ENCODE data around the gene CTNND1. TPM values are rescaled to one million over a fixed set of nuclear protein-coding genes. Genes with fewer than 3 reads are reported as not detected.

CTNND1 gene
- 78.7 and 79.7 TPM in 2 replicates for total RNA-seq

GRCh38 chr11:57761301-57762234, at the start of gene CTNND1:
CTNND1 (plus strand) TSS chr11:57761802; CDS start chr11:57791479, 29,677 bp downstream.

GRCh38 chr11:57712256-57713150, 49.1 kb upstream of the CTNND1 start, which contains the start of gene TMX2:
TMX2 (plus strand) TSS chr11:57712593; CDS start chr11:57712619, 26 bp downstream.

GRCh38 chr11:57741132-57742086, 20.2 kb upstream of the CTNND1 start, which contains the start of gene SELENOH:
SELENOH (plus strand) TSS chr11:57741491; CDS start chr11:57741596, 105 bp downstream.

GRCh38 chr11:57751676-57752253, 9.8 kb upstream of the CTNND1 start, which contains the start of gene BTBD18:
BTBD18 (minus strand) TSS chr11:57751819; CDS start chr11:57751188, 631 bp downstream.

Other genes starting within 250 kb of the CTNND1 start
- 8.6 and 14.6 TPM in 2 replicates for gene SLC43A1, start 246.1 kb upstream of the CTNND1 start, total RNA-seq
- gene TIMM10, start 231.0 kb upstream of the CTNND1 start, total RNA-seq, result 14.6 and 35.6 TPM in 2 replicates
- gene SMTNL1, start 224.2 kb upstream of the CTNND1 start, total RNA-seq, result not detected in 2 replicates
- 48.1 and 61.7 TPM in 2 replicates for gene UBE2L6, start 194.1 kb upstream of the CTNND1 start, total RNA-seq
- gene SERPING1, start 164.1 kb upstream of the CTNND1 start, total RNA-seq, result 169 and 221 TPM in 2 replicates
- 0.16 TPM in 1 of 2 replicates, not detected in the other for gene YPEL4, start 111.9 kb upstream of the CTNND1 start, total RNA-seq
- 11.0 and 16.7 TPM in 2 replicates for gene CLP1, start 104.0 kb upstream of the CTNND1 start, total RNA-seq
- 40.6 and 44.6 TPM in 2 replicates for gene ZDHHC5, start 93.7 kb upstream of the CTNND1 start, total RNA-seq
- 13.5 and 25.6 TPM in 2 replicates for gene MED19, start 49.6 kb upstream of the CTNND1 start, total RNA-seq
- 59.4 and 75.0 TPM in 2 replicates for gene TMX2, start 49.2 kb upstream of the CTNND1 start, total RNA-seq
- gene SELENOH, start 20.3 kb upstream of the CTNND1 start, total RNA-seq, result 94.4 and 139 TPM in 2 replicates
- gene BTBD18, start 10.0 kb upstream of the CTNND1 start, total RNA-seq, result not detected in 2 replicates